GM12878 (cell line): ENCODE data around the gene CUL9. TPM values are rescaled to one million over a fixed set of nuclear protein-coding genes. Genes with fewer than 3 reads are reported as not detected.

ENCODE experiments used
- ATAC-seq: fragments of 200-7000 bp; cut with Tn5 transposase; 3 replicates; pipeline ENCODE4 v1.9.1; 2020; ENCODE audit warnings: mild to moderate bottlenecking, moderate library complexity
- BruUV-seq: library from RNA; stranded (reverse); fragments of 400-500 nt; replicated peaks from 2 replicates; lab custom pipeline; 2021; lab: Mats Ljungman, UMichigan
- CTCF ChIA-PET: fragments of 300-600 bp; sonication (Branson Sonifier 250); formaldehyde crosslinking; extraction: SDS; loops from one replicate; lab custom pipeline; 2021; ENCODE audit warnings: inconsistent platforms; lab: Yijun Ruan, JAX
- POLR2A ChIA-PET: fragments of 350-600 bp; formaldehyde crosslinking; extraction: SDS; loops from one replicate; lab custom pipeline; 2021; ENCODE audit warnings: inconsistent platforms; lab: Charles Lee
- RAD21 ChIA-PET: fragments of 300-600 bp; sonication (Branson Sonifier 250); formaldehyde crosslinking; loops from one replicate; lab custom pipeline; 2023; ENCODE audit warnings: antibody characterized with exemption; ENCODE audit not compliant: unreplicated experiment; lab: Charles Lee
- SMC1A ChIA-PET: fragments of 300-600 bp; sonication (Branson Sonifier 250); formaldehyde crosslinking; loops from one replicate; lab custom pipeline; 2023; ENCODE audit not compliant: unreplicated experiment, uncharacterized antibody; lab: Charles Lee
- DNase-seq: peaks from one replicate; pipeline ENCODE4 v3.0.0-alpha.2; 2011; ENCODE audit warnings: low read depth, low spot score
- FAIRE-seq: peaks from 3 replicates; lab custom pipeline; 2011; peaks lifted over from hg19 to GRCh38; lab: Jason Lieb, UNC
- H2AFZ ChIP-seq: 2 replicates; pipeline ENCODE4 v1.6.0; 2011; ENCODE audit warnings: low read depth, low read length, control low read depth; ENCODE audit not compliant: control insufficient read depth
- H3K27ac ChIP-seq: 2 replicates; pipeline ENCODE4 v1.5.1; 2011; ENCODE audit warnings: control low read depth; ENCODE audit not compliant: control insufficient read depth, insufficient read depth
- H3K27me3 ChIP-seq, 2 experiments: replicated peaks in 1 of 2; 2 replicates each; pipeline versions ENCODE4 v1.6.0 to v1.6.1; 2011; ENCODE audit warnings: low read length in 1 of 2; ENCODE audit not compliant: control insufficient read depth in 2 of 2, insufficient read depth in 2 of 2
- H3K36me3 ChIP-seq, 2 experiments: 2 replicates each; pipeline ENCODE4 v1.5.1; 2011; ENCODE audit warnings: low read length in 1 of 2; ENCODE audit not compliant: control insufficient read depth in 2 of 2, insufficient read depth in 2 of 2
- H3K4me1 ChIP-seq: 2 replicates; pipeline ENCODE4 v1.6.1; 2011; ENCODE audit warnings: mild to moderate bottlenecking, low read length, moderate library complexity, mixed read lengths; ENCODE audit not compliant: control insufficient read depth, insufficient read depth
- H3K4me2 ChIP-seq: 2 replicates; pipeline ENCODE4 v1.6.0; 2011; ENCODE audit warnings: control low read depth; ENCODE audit not compliant: control insufficient read depth, insufficient read depth
- H3K4me3 ChIP-seq: fragments of 200-600 bp; sonication (generic); 2 replicates; pipeline ENCODE4 v1.5.1; 2016
- H3K79me2 ChIP-seq: 2 replicates; pipeline ENCODE4 v1.6.0; 2011; ENCODE audit warnings: low read length; ENCODE audit not compliant: control insufficient read depth, insufficient read depth
- H3K9ac ChIP-seq: 2 replicates; pipeline ENCODE4 v1.8.0; 2011; ENCODE audit warnings: low read length, control low read depth, mixed read lengths; ENCODE audit not compliant: control insufficient read depth, insufficient read depth
- H3K9me3 ChIP-seq: replicated peaks from 3 replicates; pipeline ENCODE4 v1.5.1; 2011; ENCODE audit warnings: mild to moderate bottlenecking, low read length; ENCODE audit not compliant: control insufficient read depth, insufficient read depth
- H4K20me1 ChIP-seq: 2 replicates; pipeline ENCODE4 v1.6.0; 2011; ENCODE audit not compliant: control insufficient read depth, insufficient read depth
- BMI1 ChIP-seq: fragments of 450-650 bp; IDR thresholded peaks from 2 replicates; pipeline ENCODE4 v1.6.1; 2016; ENCODE audit warnings: mild to moderate bottlenecking, moderate library complexity, borderline replicate concordance
- EGR1 ChIP-seq, 2 experiments: IDR thresholded peaks; 1 replicate in 1 of 2; 2 replicates in 1 of 2; pipeline ENCODE4 v1.6.1; 2011 to 2012; ENCODE audit warnings: low read depth in 2 of 2, low read length in 2 of 2, borderline replicate concordance in 1 of 2, mild to moderate bottlenecking in 1 of 2, moderate library complexity in 1 of 2
- IKZF1 ChIP-seq: fragments of 450-650 bp; conservative IDR thresholded peaks from 2 replicates; pipeline ENCODE4 v1.6.1; 2017; ENCODE audit warnings: antibody characterized with exemption, mild to moderate bottlenecking
- KLF5 ChIP-seq: fragments of 450-650 bp; IDR thresholded peaks from 2 replicates; pipeline ENCODE4 v1.6.1; 2014; ENCODE audit warnings: mild to moderate bottlenecking; ENCODE audit not compliant: partially characterized antibody
- MEF2A ChIP-seq: IDR thresholded peaks from 2 replicates; pipeline ENCODE4 v1.6.1; 2011; ENCODE audit warnings: low read depth, mild to moderate bottlenecking, low read length, moderate library complexity; ENCODE audit not compliant: insufficient read depth
- MTA2 ChIP-seq: fragments of 450-650 bp; IDR thresholded peaks from 2 replicates; pipeline ENCODE4 v1.6.1; 2016; ENCODE audit warnings: low read depth, mild to moderate bottlenecking, moderate library complexity
- MYC ChIP-seq: IDR thresholded peaks from 2 replicates; pipeline ENCODE4 v1.6.1; 2011; ENCODE audit warnings: mild to moderate bottlenecking, low read length, moderate library complexity, inconsistent platforms; ENCODE audit not compliant: insufficient read depth, insufficient replicate concordance, insufficient read length, severe bottlenecking
- NR2C1 ChIP-seq: fragments of 450-650 bp; IDR thresholded peaks from 2 replicates; pipeline ENCODE4 v1.6.1; 2017; ENCODE audit warnings: antibody characterized with exemption, mild to moderate bottlenecking, moderate library complexity
- NR2F1 ChIP-seq: fragments of 450-650 bp; conservative IDR thresholded peaks from 2 replicates; pipeline ENCODE4 v1.6.1; 2017; ENCODE audit warnings: mild to moderate bottlenecking
- SMAD1 ChIP-seq: fragments of 450-650 bp; IDR thresholded peaks from 2 replicates; pipeline ENCODE4 v1.6.1; 2018; ENCODE audit warnings: mild to moderate bottlenecking, low read depth; ENCODE audit not compliant: partially characterized antibody
- SMAD5 ChIP-seq: IDR thresholded peaks from 2 replicates; pipeline ENCODE4 v1.6.1; 2016; ENCODE audit warnings: antibody characterized with exemption, low read depth
- WGBS: methylation state at CpG from one replicate; pipeline ENCODE4 v1.1.6; 2016; ENCODE audit warnings: low lambda C conversion rate; ENCODE audit not compliant: insufficient replicate concordance, insufficient coverage; ENCODE audit errors: missing lambda C conversion rate; 5-methylcytosine and 5-hydroxymethylcytosine counted together
- in situ Hi-C: fragments of 300-500 bp; cut with MboI; formaldehyde crosslinking; loops from 9 replicates; pipeline ENCODE4 v1.14.3; 2018; ENCODE audit warnings: mixed read lengths
- intact Hi-C: fragments of 100-400 bp; cut with micrococcal nuclease; formaldehyde crosslinking; loops from one replicate; pipeline ENCODE4 v1.14.2; 2022; ENCODE audit not compliant: unreplicated experiment
- polyA plus RNA-seq, 11 experiments: library from polyadenylated mRNA; depleted of rRNA in 4 of 11; unstranded in 6 of 11; stranded (reverse) in 5 of 11; fragments of >200 nt; fragmentation: Nextera tagmentation in 4 of 11; fragmentation: Illumina TruSeq in 1 of 11; extraction: Ambion mirVana in 4 of 11; extraction: Trizol in 1 of 11; gene quantifications; 1 replicate in 1 of 11; 2 replicates in 10 of 11; pipeline versions ENCODE4 v1.2.1 to v1.2.3, GENCODE V29; 2011 to 2016; ENCODE audit warnings: inconsistent platforms in 2 of 11, missing spikeins in 2 of 11, low read depth in 1 of 11
- total RNA-seq, 4 experiments: library from RNA; depleted of rRNA in 3 of 4; stranded (reverse); fragments of >200 nt in 3 of 4; fragmentation: Illumina TruSeq in 1 of 4; extraction: Trizol in 1 of 4; gene quantifications; 2 replicates each; pipeline versions ENCODE4 v1.2.1 to v1.2.3, GENCODE V29; 2013 to 2021
- TF ChIP-seq, protein P1 (sequence below): fragments of 450-650 bp; IDR thresholded peaks from 2 replicates; pipeline ENCODE4 v1.6.1; 2016; ENCODE audit warnings: mild to moderate bottlenecking
- TF ChIP-seq, protein P2 (sequence below): fragments of 450-650 bp; IDR thresholded peaks from 2 replicates; pipeline ENCODE4 v1.6.1; 2017; ENCODE audit warnings: antibody characterized with exemption, mild to moderate bottlenecking, moderate library complexity

CUL9 gene
- total and polyA plus RNA-seq, 10 of the 15 experiments (the other 5 are each of a cell fraction or from before 2014, with no cell fraction given), result 1.2 to 48.3 (median 17.2) TPM

DNA sequence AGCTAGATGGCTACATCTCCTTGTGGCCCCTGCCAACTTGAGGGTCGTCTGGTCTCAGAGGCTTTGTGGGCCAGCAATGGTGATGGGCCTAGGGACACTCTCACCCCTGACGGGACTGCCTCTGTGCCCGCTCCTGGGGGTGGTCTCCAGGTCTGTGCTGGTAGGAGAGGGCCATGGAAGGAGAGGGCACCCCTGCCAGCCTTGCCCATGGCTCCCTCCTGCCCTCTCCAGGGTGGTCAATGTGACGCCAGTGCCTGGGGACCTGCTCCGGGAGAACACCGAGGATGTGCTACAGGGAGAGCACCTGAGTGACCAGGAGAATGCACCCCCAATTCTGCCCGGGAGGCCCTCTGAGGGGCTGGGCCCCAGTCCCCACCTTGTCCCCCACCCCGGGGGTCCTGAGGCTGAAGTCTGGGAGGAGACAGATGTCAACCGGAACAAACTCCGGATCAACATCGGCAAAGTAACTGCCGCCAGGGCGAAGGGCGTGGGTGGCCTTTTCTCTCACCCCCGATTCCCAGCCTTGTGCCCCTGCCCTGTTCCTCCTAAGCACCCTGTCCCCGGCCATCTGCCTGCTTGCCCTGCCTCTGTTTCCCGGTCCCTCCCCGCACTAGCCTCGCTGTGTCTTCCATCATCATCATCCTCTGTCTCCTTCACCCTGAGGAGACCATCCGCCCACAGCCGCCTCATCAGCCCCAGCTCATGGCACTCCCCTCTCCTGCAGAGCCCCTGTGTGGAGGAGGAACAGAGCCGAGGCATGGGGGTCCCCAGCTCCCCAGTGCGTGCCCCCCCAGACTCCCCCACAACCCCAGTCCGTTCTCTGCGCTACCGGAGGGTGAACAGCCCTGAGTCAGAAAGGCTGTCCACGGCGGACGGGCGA lies 77.1 kb downstream of the CUL9 start:
- TF ChIP-seq, protein P1, sequence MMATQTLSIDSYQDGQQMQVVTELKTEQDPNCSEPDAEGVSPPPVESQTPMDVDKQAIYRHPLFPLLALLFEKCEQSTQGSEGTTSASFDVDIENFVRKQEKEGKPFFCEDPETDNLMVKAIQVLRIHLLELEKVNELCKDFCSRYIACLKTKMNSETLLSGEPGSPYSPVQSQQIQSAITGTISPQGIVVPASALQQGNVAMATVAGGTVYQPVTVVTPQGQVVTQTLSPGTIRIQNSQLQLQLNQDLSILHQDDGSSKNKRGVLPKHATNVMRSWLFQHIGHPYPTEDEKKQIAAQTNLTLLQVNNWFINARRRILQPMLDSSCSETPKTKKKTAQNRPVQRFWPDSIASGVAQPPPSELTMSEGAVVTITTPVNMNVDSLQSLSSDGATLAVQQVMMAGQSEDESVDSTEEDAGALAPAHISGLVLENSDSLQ, result no peak
- no peak for TF ChIP-seq MTA2
- no peak for TF ChIP-seq MYC
- TF ChIP-seq NR2C1, result no peak
- TF ChIP-seq EGR1 (IDR thresholded peaks at IDR 0.05; ENCODE audit: borderline replicate concordance in 1 of 2, low read depth in 2 of 2, low read length in 2 of 2), result no peak
- TF ChIP-seq IKZF1, result no peak
- TF ChIP-seq SMAD5, result no peak
- TF ChIP-seq SMAD1, result no peak
- TF ChIP-seq KLF5, result no peak
- TF ChIP-seq BMI1, result no peak
- TF ChIP-seq MEF2A, result no peak
- TF ChIP-seq, protein P2, sequence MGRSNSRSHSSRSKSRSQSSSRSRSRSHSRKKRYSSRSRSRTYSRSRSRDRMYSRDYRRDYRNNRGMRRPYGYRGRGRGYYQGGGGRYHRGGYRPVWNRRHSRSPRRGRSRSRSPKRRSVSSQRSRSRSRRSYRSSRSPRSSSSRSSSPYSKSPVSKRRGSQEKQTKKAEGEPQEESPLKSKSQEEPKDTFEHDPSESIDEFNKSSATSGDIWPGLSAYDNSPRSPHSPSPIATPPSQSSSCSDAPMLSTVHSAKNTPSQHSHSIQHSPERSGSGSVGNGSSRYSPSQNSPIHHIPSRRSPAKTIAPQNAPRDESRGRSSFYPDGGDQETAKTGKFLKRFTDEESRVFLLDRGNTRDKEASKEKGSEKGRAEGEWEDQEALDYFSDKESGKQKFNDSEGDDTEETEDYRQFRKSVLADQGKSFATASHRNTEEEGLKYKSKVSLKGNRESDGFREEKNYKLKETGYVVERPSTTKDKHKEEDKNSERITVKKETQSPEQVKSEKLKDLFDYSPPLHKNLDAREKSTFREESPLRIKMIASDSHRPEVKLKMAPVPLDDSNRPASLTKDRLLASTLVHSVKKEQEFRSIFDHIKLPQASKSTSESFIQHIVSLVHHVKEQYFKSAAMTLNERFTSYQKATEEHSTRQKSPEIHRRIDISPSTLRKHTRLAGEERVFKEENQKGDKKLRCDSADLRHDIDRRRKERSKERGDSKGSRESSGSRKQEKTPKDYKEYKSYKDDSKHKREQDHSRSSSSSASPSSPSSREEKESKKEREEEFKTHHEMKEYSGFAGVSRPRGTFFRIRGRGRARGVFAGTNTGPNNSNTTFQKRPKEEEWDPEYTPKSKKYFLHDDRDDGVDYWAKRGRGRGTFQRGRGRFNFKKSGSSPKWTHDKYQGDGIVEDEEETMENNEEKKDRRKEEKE, result no peak
- no peak for TF ChIP-seq NR2F1
- DNase-seq (no peak), ATAC-seq (no peak), FAIRE-seq (no peak)
- SMC1A ChIA-PET, result interaction anchor here (0.5 to 1.6 kb wide), 3 partner anchors 74 to 130 kb away, joined by 3 to 5 read pairs (median 3); no protein-coding TSS in a partner anchor
- WGBS, result 75% methylated on average over 30 of the region's 30 CpGs
- CTCF ChIA-PET, result interaction anchor here (4.0 kb wide), 1 partner anchor 101 kb away, joined by 12 read pairs; no protein-coding TSS in a partner anchor
- no peaks in the 10 kb centered on the region for H3K9me3 ChIP-seq
- H3K4me3 ChIP-seq, result no peak overlapping the region
- H3K27ac ChIP-seq, result no peak overlapping the region
- in situ Hi-C loops (loop anchor here (5.0 kb wide), 1 partner anchor 248 kb away; no protein-coding TSS in a partner anchor), intact Hi-C loops (no loop called here)
- RAD21 ChIA-PET, result no interaction called here
- no peaks in the 10 kb centered on the region; a peak in 1 of 4 replicates for H3K27me3 ChIP-seq
- no peaks in the 10 kb centered on the region for H4K20me1 ChIP-seq
- POLR2A ChIA-PET, result no interaction called here
- H2AFZ ChIP-seq, result no peak overlapping the region
- no peak overlapping the region for H3K9ac ChIP-seq
- no peak overlapping the region for H3K4me2 ChIP-seq
- no peaks in the 10 kb centered on the region for H3K36me3 ChIP-seq
- no peaks in the 10 kb centered on the region for H3K79me2 ChIP-seq
- peaks cover 8% of the 10 kb centered on the region for H3K4me1 ChIP-seq
- BruUV-seq, result no TSS peak
